ENCODE results near the gene ZFYVE21.

DNA sequence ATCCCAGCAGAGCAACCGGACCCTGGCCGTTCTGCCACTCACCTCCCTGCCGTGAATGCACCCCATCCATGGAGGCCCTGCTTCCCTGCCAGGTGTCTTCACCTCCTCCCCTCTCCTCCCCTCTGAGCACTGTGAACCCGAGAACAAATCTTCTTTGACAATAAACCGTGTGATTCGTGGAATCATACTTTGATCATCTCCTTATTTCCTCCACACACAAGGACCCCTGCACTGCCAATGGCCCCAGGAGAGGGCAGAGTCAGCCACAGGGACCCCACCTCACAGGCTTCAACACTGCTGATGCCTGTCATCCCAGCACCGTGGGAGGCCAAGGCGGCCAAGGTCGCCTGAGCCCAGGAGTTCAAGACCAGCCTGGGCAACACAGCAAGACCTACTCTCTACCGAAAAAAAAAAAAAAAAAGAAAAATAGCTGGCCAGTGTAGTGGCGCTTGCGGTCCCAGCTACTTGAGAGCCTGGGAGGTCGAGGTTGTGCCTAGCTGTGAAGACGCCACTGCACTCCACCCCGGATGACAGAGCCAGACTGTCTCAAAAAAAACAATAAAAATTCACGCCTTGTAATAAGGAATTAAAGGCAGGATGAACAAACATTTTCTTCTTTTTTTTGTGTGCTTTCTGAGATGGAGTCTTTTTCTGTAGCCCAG, 1.4 kb upstream of the ZFYVE21 start:
- TF ChIP-seq CTCF (IDR thresholded peaks at IDR 0.05) (no peak), POLR2A (IDR thresholded peaks at IDR 0.05) (no peak)

Measured in ovary (tissue), 3 donors.